ENCODE results near the gene PGAP1. TPM values are rescaled to one million over a fixed set of nuclear protein-coding genes. Genes with fewer than 3 reads are reported as not detected.
A peak's percentile ranks its signal among the peaks of the same experiment; 100 is the strongest.

PGAP1 gene
- total RNA-seq, 1 donor = 14.7 TPM

DNA sequence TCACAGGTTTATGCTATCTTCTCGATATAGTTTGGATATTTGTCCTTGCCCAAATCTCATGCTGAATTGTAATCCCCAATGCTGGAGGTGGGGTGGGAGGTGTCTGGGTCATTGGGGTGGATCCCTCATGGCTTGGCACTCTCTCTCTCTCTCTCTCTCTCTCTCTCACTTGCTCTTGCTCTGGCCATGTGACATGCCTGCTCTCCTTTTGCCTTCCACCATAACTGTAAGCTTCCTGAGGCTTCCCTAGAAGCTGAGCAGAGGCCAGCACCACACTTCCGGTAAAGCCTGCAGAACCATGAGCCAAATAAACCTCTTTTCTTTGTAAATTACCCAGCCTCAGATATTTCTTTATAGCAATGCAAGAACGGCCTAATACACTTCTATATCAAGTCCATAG, 41.3 kb upstream of the PGAP1 start:
- TF ChIP-seq, protein P1, sequence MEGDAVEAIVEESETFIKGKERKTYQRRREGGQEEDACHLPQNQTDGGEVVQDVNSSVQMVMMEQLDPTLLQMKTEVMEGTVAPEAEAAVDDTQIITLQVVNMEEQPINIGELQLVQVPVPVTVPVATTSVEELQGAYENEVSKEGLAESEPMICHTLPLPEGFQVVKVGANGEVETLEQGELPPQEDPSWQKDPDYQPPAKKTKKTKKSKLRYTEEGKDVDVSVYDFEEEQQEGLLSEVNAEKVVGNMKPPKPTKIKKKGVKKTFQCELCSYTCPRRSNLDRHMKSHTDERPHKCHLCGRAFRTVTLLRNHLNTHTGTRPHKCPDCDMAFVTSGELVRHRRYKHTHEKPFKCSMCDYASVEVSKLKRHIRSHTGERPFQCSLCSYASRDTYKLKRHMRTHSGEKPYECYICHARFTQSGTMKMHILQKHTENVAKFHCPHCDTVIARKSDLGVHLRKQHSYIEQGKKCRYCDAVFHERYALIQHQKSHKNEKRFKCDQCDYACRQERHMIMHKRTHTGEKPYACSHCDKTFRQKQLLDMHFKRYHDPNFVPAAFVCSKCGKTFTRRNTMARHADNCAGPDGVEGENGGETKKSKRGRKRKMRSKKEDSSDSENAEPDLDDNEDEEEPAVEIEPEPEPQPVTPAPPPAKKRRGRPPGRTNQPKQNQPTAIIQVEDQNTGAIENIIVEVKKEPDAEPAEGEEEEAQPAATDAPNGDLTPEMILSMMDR (IDR thresholded peaks at IDR 0.05; ENCODE audit: insufficient read depth, low read length) = no peak
- no peak overlapping the region for H3K4me3 ChIP-seq (ENCODE audit: low read depth, low read length)
- DNase-seq (ENCODE audit: low read depth) = no peak

DNA sequence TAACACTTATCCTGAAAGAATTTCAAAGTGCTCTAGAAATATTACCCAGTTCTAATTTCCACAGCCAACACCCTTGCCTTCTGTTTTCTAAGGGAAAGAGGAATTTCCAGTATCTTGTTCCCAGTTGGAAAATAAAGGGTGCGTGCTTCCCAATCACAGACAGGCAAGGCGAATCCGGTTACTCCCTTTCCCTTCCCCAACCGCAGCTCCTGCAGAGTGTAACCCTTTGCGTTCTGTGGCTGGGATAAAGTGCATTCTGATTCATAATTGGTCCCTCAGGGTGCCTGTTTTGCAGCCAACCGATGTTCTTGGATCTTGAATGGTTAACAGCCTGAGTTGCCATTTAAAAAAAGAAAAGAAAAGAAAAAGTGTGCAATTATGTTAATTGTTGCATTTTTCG, 40.6 kb upstream of the PGAP1 start:
- peak overlapping the region; percentile 38 for H3K4me3 ChIP-seq (ENCODE audit: low read depth, low read length)
- DNase-seq (ENCODE audit: low read depth) = peak; percentile 56
- TF ChIP-seq, protein P1 (IDR thresholded peaks at IDR 0.05; ENCODE audit: insufficient read depth, low read length) = no peak

DNA sequence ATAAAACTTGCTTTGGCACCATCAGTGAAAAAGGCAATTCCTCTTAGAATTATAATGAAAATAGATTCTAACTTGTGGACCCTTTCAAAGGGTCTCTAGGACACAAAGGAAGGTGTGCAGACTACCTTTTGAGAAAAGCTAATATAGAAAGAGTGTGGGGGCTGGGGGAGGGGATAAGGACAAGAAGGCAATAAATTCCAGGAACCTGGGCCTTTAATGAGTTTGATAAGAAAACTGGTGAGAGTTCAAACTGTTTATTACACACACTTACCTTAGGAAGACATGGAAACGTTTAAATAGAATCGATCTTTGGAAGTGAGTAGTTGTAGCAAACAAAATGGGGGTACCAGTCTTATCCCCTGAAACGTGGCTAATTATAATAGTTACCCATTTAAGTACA, 39.6 kb upstream of the PGAP1 start:
- DNase-seq (ENCODE audit: low read depth) = no peak
- no peak overlapping the region for H3K4me3 ChIP-seq (ENCODE audit: low read depth, low read length)
- TF ChIP-seq, protein P1 (IDR thresholded peaks at IDR 0.05; ENCODE audit: insufficient read depth, low read length) = no peak

GRCh38 chr2:196965651-196966050, 39.1 kb upstream of the PGAP1 start:
- TF ChIP-seq, protein P1 (IDR thresholded peaks at IDR 0.05; ENCODE audit: insufficient read depth, low read length) = no peak
- no peak for DNase-seq (ENCODE audit: low read depth)
- H3K4me3 ChIP-seq (ENCODE audit: low read depth, low read length) = no peak overlapping the region

GRCh38 chr2:196963961-196964360, 37.5 kb upstream of the PGAP1 start:
- TF ChIP-seq, protein P1 (IDR thresholded peaks at IDR 0.05; ENCODE audit: insufficient read depth, low read length) = no peak
- DNase-seq (ENCODE audit: low read depth) = no peak
- no peak overlapping the region for H3K4me3 ChIP-seq (ENCODE audit: low read depth, low read length)

- no peak for DNase-seq (ENCODE audit: low read depth)
- TF ChIP-seq, protein P1 (IDR thresholded peaks at IDR 0.05; ENCODE audit: insufficient read depth, low read length) = no peak
- no peak overlapping the region for H3K4me3 ChIP-seq (ENCODE audit: low read depth, low read length)
Observed at GRCh38 chr2:196963043-196963442, 36.5 kb upstream of the PGAP1 start.

GRCh38 chr2:196962325-196962724, 35.8 kb upstream of the PGAP1 start:
- H3K4me3 ChIP-seq (ENCODE audit: low read depth, low read length) = no peak overlapping the region
- TF ChIP-seq, protein P1 (IDR thresholded peaks at IDR 0.05; ENCODE audit: insufficient read depth, low read length) = no peak
- no peak for DNase-seq (ENCODE audit: low read depth)
